WI38 (cell line): ENCODE results near the gene XKR8.

Experiments
- H3K4me3 ChIP-seq: 2 replicates; pipeline ENCODE4 v1.5.1; 2011; ENCODE audit warnings: low read depth, mild to moderate bottlenecking, control low read depth, low read length
- CTCF ChIP-seq: IDR thresholded peaks from 2 replicates; pipeline ENCODE4 v1.5.1; 2012; ENCODE audit warnings: low read depth, mild to moderate bottlenecking, control low read depth, low read length

Gene XKR8

DNA sequence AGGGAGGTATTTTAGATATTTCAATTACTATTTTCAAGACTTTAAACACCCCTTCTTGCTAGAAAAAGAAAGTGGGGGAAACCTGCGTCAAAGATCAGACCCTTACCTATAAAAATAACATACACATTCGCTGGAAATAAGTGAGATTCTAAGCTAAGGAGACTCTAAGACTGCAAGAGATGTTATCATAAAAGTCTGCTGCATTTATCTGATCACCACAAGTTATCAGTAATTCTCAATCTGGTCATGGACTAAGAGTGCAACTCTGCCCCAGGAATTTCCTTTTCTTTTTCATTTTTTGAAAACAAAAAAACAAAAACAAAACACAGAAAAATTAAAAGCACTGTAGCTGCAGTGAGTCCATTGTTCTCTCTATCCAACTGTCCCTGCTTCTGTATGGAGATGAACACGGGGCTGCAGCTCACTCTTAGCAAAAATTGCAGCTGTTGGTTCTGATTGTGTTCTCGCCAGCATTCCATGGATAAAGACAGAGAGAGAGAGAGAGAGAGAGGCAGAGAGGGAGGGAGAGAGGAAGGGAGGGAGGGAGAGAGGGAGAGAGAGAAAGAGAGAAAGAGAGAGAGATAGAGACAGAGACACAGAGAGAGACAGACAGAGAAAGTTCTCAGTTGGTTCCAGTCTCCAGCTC lies 14.1 kb downstream of the XKR8 start:
- H3K4me3 ChIP-seq, result no peak overlapping the region

DNA sequence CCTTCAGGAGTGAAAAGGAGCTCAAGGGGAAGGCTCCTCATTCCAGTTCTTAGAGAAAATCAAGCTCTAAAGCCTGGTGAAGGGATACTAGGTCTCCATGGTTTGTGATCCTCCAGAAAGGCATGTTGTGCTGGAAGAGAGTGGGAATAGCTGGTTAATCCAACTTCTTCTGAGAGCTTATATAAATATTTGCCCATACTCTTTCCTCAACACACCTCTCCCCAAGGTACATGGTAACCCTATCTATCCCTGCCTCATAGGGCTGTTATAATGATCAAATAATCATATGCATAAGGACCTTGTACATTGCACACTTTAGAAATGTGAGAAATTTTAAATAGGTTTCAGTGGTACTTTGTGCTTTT lies 14.6 kb downstream of the XKR8 start:
- no peak for TF ChIP-seq CTCF
- H3K4me3 ChIP-seq, result no peak overlapping the region

More for the DNA sequence above, 14.1 kb downstream of the XKR8 start:
- TF ChIP-seq CTCF, result no peak

DNA sequence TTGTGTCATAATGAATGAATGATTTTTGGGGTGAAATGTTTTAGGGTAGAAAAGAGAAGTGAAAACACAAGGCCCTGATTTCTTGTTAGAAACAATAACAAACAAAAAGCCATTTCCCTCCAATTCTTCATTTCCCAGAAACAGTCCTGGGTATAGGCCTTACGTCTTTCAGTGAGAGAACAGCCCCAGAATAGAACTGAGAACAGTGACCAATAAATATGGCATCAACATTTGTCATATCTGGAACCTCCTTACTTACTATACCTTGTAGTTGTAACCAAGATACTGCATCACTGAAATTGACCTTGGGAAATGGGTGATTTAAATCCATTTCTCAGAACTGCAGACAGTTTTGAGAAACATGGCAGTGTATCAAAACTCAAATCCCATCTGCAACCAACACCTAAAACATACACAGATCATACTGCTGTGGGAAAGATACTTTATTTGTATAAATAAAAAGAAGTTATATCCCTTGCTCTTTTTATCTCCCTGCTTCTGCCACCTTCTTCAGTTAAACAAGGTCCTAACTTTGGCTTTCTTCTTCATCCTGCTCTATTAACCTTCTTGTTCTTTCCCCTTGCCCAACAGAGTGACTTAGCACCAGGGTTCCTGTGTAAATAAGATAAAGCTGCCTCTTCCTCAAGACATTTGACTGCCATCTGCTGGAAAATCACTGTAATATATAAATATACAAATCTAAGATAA lies 19.5 kb downstream of the XKR8 start:
- H3K4me3 ChIP-seq, result no peak overlapping the region

DNA sequence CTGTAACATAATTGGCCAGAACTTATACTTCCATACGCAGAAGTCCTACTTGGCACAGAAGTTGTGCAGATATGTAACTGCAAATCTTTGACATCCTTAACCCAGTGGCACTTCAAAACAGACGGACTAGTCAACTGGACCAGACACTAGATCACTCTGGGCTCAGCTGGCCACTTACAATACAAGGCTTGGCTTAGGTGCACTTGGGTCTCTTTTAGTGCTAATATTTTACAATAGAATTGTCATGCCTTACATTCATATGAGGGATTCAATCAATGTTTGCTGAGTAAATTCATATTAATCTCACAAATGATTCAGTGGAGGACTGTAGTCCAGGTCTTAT lies 20.1 kb downstream of the XKR8 start:
- no peak overlapping the region for H3K4me3 ChIP-seq
- TF ChIP-seq CTCF, result peak; percentile 0; the same call in 1 of the 2 replicates

More for the DNA sequence above, 19.5 kb downstream of the XKR8 start:
- no peak; the same call in 1 of the 2 replicates for TF ChIP-seq CTCF

DNA sequence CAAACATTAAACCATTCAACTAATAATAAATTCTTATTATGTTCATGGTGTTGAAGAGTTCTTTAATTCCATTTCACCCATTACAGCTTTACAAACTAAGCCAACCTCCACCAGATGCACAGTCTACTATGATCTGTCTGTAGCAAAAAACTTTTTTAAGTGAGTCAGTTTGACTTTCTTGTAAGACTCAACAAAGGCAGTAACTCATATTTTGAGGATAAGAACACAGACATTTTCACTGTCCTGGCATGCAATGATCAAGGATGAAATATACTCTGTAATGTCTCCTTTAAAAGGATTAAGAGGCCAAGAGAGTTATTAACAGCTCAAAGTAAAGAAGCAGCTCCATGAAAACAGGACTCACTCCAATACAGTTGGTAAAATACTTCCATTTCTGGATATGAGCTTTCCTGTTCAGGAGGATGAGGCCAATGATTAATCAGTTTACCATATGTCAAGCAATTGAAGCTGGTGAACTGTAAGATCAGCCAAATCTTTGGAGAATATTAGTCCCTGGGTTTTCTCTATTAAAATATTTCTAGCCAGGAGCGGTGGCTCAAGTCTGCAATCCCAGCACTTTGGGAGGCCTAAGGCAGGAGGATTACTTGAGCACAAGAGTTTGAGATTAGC lies 20.6 kb downstream of the XKR8 start:
- no peak for TF ChIP-seq CTCF
- H3K4me3 ChIP-seq, result no peak overlapping the region

GRCh38 chr1:27981145-27981544 lies 21.4 kb downstream of the XKR8 start:
- H3K4me3 ChIP-seq, result no peak overlapping the region
- no peak for TF ChIP-seq CTCF

DNA sequence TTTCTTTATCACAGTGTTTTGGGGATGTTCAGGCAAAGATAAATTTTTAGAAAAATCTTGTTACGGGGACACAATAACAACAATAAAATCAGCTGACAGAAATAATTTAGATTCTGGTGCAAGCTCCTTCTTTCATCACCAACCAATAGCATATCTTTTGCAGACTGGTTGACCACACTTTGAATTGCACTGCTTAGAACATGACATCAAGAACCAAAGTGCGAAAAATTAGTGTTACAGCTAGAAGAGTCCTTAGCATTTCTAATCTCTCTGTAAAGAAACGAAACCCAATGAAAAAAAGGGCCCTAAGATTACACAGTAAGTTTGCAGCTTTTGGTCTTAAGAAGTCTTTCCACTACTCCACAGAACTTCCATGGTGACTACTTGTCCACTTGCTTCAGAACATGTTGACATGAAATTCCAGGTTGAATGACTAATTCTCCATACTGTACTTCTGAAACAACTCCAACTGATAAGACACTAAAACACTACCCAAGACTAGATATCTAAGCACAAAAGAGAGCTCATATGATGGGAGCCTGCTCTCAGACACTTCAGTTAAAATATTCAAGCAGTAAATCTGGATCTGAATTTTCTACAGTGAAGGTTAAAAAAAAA lies 31.3 kb downstream of the XKR8 start:
- no peak for TF ChIP-seq CTCF
- no peak overlapping the region for H3K4me3 ChIP-seq
